Measurements from ENCODE around the gene IGF2. TPM values are rescaled to one million over a fixed set of nuclear protein-coding genes. Genes with fewer than 3 reads are reported as not detected.

IGF2 gene
- total RNA-seq, 1 experiment from 2014 or later, result 0.35 TPM

GRCh38 chr11:2146051-2146450 lies 6.9 kb upstream of the IGF2 start:
- no peaks in the 10 kb centered on the region for H3K9me3 Mint-ChIP-seq (ENCODE audit: unreplicated experiment)
- H3K27me3 Mint-ChIP-seq (ENCODE audit: insufficient read depth, unreplicated experiment), result peaks cover 92% of the 10 kb centered on the region
- H3K36me3 Mint-ChIP-seq (ENCODE audit: insufficient read depth, unreplicated experiment), result no peaks in the 10 kb centered on the region
- H3K4me1 Mint-ChIP-seq (ENCODE audit: insufficient read depth, unreplicated experiment), result peaks cover 13% of the 10 kb centered on the region
- ChIA-PET CTCF (interaction anchor here (0.6 to 13.8 kb wide), 3 partner anchors 10 to 492 kb away, joined by 3 to 541 read pairs (median 12); no protein-coding TSS in a partner anchor), POLR2A (interaction anchor here (0.9 kb wide), 1 partner anchor 178 kb away, joined by 3 read pairs; no protein-coding TSS in a partner anchor)
- H3K4me3 Mint-ChIP-seq (ENCODE audit: unreplicated experiment), result no peak overlapping the region
- no peak for TF ChIP-seq CTCF (IDR thresholded peaks at IDR 0.05; ENCODE audit: unreplicated experiment)
- H3K27ac Mint-ChIP-seq (ENCODE audit: low read depth, unreplicated experiment), result no peak overlapping the region
- DNase-seq (ENCODE audit: unreplicated experiment), result no peak
- BruUV-seq (replicated peaks), result no TSS peak
- intact Hi-C loops (cut with micrococcal nuclease), result no loop called here

- CTCF ChIA-PET, result interaction anchor here (0.6 to 1.6 kb wide), 2 partner anchors 108 to 113 kb away, joined by 3 to 7 read pairs; no protein-coding TSS in a partner anchor
- no TSS peak for BruUV-seq (replicated peaks)
- H3K27me3 Mint-ChIP-seq (ENCODE audit: insufficient read depth, unreplicated experiment), result peaks cover 83% of the 10 kb centered on the region
Measured at GRCh38 chr11:2144544-2145248, 5.5 kb upstream of the IGF2 start.

GRCh38 chr11:2143799-2144543 lies 4.8 kb upstream of the IGF2 start:
- peaks cover 13% of the 10 kb centered on the region for H3K4me1 Mint-ChIP-seq (ENCODE audit: insufficient read depth, unreplicated experiment)
- peaks cover 76% of the 10 kb centered on the region for H3K27me3 Mint-ChIP-seq (ENCODE audit: insufficient read depth, unreplicated experiment)
- no peaks in the 10 kb centered on the region for H3K36me3 Mint-ChIP-seq (ENCODE audit: insufficient read depth, unreplicated experiment)
- ChIA-PET CTCF (interaction anchor here (0.6 to 1.6 kb wide), 4 partner anchors 107 to 1091 kb away, joined by 3 to 7 read pairs (median 4); no protein-coding TSS in a partner anchor), POLR2A (no interaction called here)
- TF ChIP-seq CTCF (IDR thresholded peaks at IDR 0.05; ENCODE audit: unreplicated experiment), result no peak
- H3K4me3 Mint-ChIP-seq (ENCODE audit: unreplicated experiment), result no peak overlapping the region
- intact Hi-C loops (cut with micrococcal nuclease), result loop anchor here (5.0 kb wide), 1 partner anchor 52 kb away; no protein-coding TSS in a partner anchor
- DNase-seq (ENCODE audit: unreplicated experiment), result no peak
- H3K27ac Mint-ChIP-seq (ENCODE audit: low read depth, unreplicated experiment), result no peak overlapping the region
- no TSS peak for BruUV-seq (replicated peaks)
- H3K9me3 Mint-ChIP-seq (ENCODE audit: unreplicated experiment), result no peaks in the 10 kb centered on the region

More at GRCh38 chr11:2144544-2145248, 5.5 kb upstream of the IGF2 start:
- H3K36me3 Mint-ChIP-seq (ENCODE audit: insufficient read depth, unreplicated experiment), result no peaks in the 10 kb centered on the region
- peaks cover 13% of the 10 kb centered on the region for H3K4me1 Mint-ChIP-seq (ENCODE audit: insufficient read depth, unreplicated experiment)
- TF ChIP-seq CTCF (IDR thresholded peaks at IDR 0.05; ENCODE audit: unreplicated experiment), result no peak
- H3K27ac Mint-ChIP-seq (ENCODE audit: low read depth, unreplicated experiment), result no peak overlapping the region
- H3K9me3 Mint-ChIP-seq (ENCODE audit: unreplicated experiment), result no peaks in the 10 kb centered on the region
- no peak for DNase-seq (ENCODE audit: unreplicated experiment)
- POLR2A ChIA-PET, result no interaction called here
- H3K4me3 Mint-ChIP-seq (ENCODE audit: unreplicated experiment), result no peak overlapping the region
- intact Hi-C loops (cut with micrococcal nuclease), result loop anchor here (5.0 kb wide), 1 partner anchor 52 kb away; no protein-coding TSS in a partner anchor

- intact Hi-C loops (cut with micrococcal nuclease), result loop anchor here (5.0 kb wide), 1 partner anchor 51 kb away; no protein-coding TSS in a partner anchor
- peaks cover 13% of the 10 kb centered on the region for H3K4me1 Mint-ChIP-seq (ENCODE audit: insufficient read depth, unreplicated experiment)
- CTCF ChIA-PET, result interaction anchor here (0.6 to 1.3 kb wide), 3 partner anchors 298 to 1092 kb away, joined by 3 to 4 read pairs (median 4); no protein-coding TSS in a partner anchor
Measured at GRCh38 chr11:2143477-2143798, 4.2 kb upstream of the IGF2 start.

More at GRCh38 chr11:2143477-2143798, 4.2 kb upstream of the IGF2 start:
- Mint-ChIP-seq H3K9me3 (ENCODE audit: unreplicated experiment) (no peaks in the 10 kb centered on the region), H3K36me3 (ENCODE audit: insufficient read depth, unreplicated experiment) (no peaks in the 10 kb centered on the region), H3K27ac (ENCODE audit: low read depth, unreplicated experiment) (no peak overlapping the region), H3K4me3 (ENCODE audit: unreplicated experiment) (no peak overlapping the region), H3K27me3 (ENCODE audit: insufficient read depth, unreplicated experiment) (peaks cover 75% of the 10 kb centered on the region)
- POLR2A ChIA-PET, result interaction anchor here (0.5 to 0.7 kb wide), 2 partner anchors 50 to 66 kb away, joined by 3 to 4 read pairs; no protein-coding TSS in a partner anchor
- TF ChIP-seq CTCF (IDR thresholded peaks at IDR 0.05; ENCODE audit: unreplicated experiment), result no peak
- DNase-seq (ENCODE audit: unreplicated experiment), result no peak
- no TSS peak for BruUV-seq (replicated peaks)

All from MCF 10A (cell line).